Fibroblast of pulmonary artery (primary cell): ENCODE measurements around the gene HNRNPLL.
"Not testable (repeated sequence)": the region's sequence is repeated elsewhere in the genome, so short reads cannot be mapped to it uniquely, and the experiment has no call there.

Source experiments
- DNase-seq: peaks from one replicate; pipeline ENCODE4 v3.0.0-alpha.2; 2010; ENCODE audit warnings: low read depth
- H3K4me3 ChIP-seq: replicated peaks from 2 replicates; pipeline ENCODE4 v1.5.1; 2011; ENCODE audit warnings: low read depth, mild to moderate bottlenecking, control low read depth, low read length, moderate library complexity
- CTCF ChIP-seq: IDR thresholded peaks from 2 replicates; pipeline ENCODE4 v1.5.1; 2011; ENCODE audit warnings: mild to moderate bottlenecking, control low read depth, low read length, inconsistent platforms; ENCODE audit errors: missing control alignments

Gene HNRNPLL

GRCh38 chr2:38602732-38603401 lies at the start of gene HNRNPLL:
Gene HNRNPLL (minus strand): TSS chr2:38602928. CDS start chr2:38602626, 302 bp downstream.
- H3K4me3 ChIP-seq = peak within 1 kb of the TSS; percentile 70
- TF ChIP-seq CTCF = no peak
- DNase-seq = peak; percentile 98

GRCh38 chr2:38650717-38651116 lies 48.0 kb upstream of the HNRNPLL start:
- DNase-seq = no peak
- no peak for TF ChIP-seq CTCF
- no peak overlapping the region for H3K4me3 ChIP-seq

- TF ChIP-seq CTCF = no peak
- no peak for DNase-seq
- H3K4me3 ChIP-seq = no peak overlapping the region
Observed at GRCh38 chr2:38650012-38650411, 47.3 kb upstream of the HNRNPLL start.

GRCh38 chr2:38649176-38649728 lies 46.5 kb upstream of the HNRNPLL start:
- TF ChIP-seq CTCF = no peak
- no peak for DNase-seq
- no peak overlapping the region for H3K4me3 ChIP-seq

GRCh38 chr2:38648107-38648761 lies 45.5 kb upstream of the HNRNPLL start:
- TF ChIP-seq CTCF = no peak
- H3K4me3 ChIP-seq = no peak overlapping the region
- DNase-seq = peak; percentile 34

- not testable (repeated sequence) for DNase-seq, H3K4me3 ChIP-seq
Observed at GRCh38 chr2:38643683-38644511, 41.2 kb upstream of the HNRNPLL start.

GRCh38 chr2:38643021-38643671 lies 40.4 kb upstream of the HNRNPLL start:
- DNase-seq = no peak
- no peak for TF ChIP-seq CTCF
- H3K4me3 ChIP-seq = no peak overlapping the region

- not testable (repeated sequence) for DNase-seq, H3K4me3 ChIP-seq
Observed at GRCh38 chr2:38642373-38643017, 39.8 kb upstream of the HNRNPLL start.
